H1 (cell line): ENCODE measurements around the gene ISLR2. TPM values are rescaled to one million over a fixed set of nuclear protein-coding genes. Genes with fewer than 3 reads are reported as not detected.

Source experiments
- EGR1 ChIP-seq: IDR thresholded peaks from 2 replicates; pipeline ENCODE4 v1.6.1; 2011; ENCODE audit warnings: low read depth, low read length, borderline replicate concordance
- FOSL1 ChIP-seq: IDR thresholded peaks from 2 replicates; pipeline ENCODE4 v1.6.1; 2011; ENCODE audit warnings: mild to moderate bottlenecking, low read depth, low read length, moderate library complexity; ENCODE audit not compliant: insufficient read depth
- POLR2A ChIP-seq, 2 experiments: IDR thresholded peaks; 1 replicate in 1 of 2; 2 replicates in 1 of 2; pipeline ENCODE4 v1.6.1; 2011; ENCODE audit warnings: low read depth in 2 of 2, low read length in 2 of 2, mild to moderate bottlenecking in 2 of 2; ENCODE audit errors: control extremely low read depth in 1 of 2
- polyA plus RNA-seq, 7 experiments: library from polyadenylated mRNA; depleted of rRNA in 3 of 7; stranded (reverse) in 5 of 7; unstranded in 2 of 7; fragments of >200 nt in 5 of 7; fragments of 200-250 nt in 2 of 7; gene quantifications; 1 replicate in 5 of 7; 2 replicates in 1 of 7; 4 replicates in 1 of 7; pipeline versions ENCODE4 v1.2.1 to v1.2.3, GENCODE V29; 2011 to 2013; ENCODE audit warnings: missing spikeins in 2 of 7, mixed read lengths in 2 of 7
- total RNA-seq: library from RNA; stranded (reverse); fragmentation: NEBNext Ultra II Directional; extraction: Animal tissue kit (Norgen Biotek cat#: 25700); gene quantifications from 2 replicates; pipeline ENCODE4 v1.2.1, GENCODE V29; 2021
- TF ChIP-seq, protein P1 (sequence below), 3 experiments: IDR thresholded peaks; 1 replicate in 2 of 3; 2 replicates in 1 of 3; pipeline versions ENCODE4 v1.5.1 to v1.6.1; 2011; ENCODE audit warnings: low read length in 3 of 3, mild to moderate bottlenecking in 3 of 3, inconsistent platforms in 2 of 3, low read depth in 1 of 3, moderate library complexity in 1 of 3; ENCODE audit not compliant: insufficient read depth in 1 of 3; ENCODE audit errors: control extremely low read depth in 1 of 3

Gene ISLR2
- total and polyA plus RNA-seq, 2 of the 8 experiments (the other 6 are each of a cell fraction or from before 2014, with no cell fraction given), result 0.47 to 0.58 TPM

DNA sequence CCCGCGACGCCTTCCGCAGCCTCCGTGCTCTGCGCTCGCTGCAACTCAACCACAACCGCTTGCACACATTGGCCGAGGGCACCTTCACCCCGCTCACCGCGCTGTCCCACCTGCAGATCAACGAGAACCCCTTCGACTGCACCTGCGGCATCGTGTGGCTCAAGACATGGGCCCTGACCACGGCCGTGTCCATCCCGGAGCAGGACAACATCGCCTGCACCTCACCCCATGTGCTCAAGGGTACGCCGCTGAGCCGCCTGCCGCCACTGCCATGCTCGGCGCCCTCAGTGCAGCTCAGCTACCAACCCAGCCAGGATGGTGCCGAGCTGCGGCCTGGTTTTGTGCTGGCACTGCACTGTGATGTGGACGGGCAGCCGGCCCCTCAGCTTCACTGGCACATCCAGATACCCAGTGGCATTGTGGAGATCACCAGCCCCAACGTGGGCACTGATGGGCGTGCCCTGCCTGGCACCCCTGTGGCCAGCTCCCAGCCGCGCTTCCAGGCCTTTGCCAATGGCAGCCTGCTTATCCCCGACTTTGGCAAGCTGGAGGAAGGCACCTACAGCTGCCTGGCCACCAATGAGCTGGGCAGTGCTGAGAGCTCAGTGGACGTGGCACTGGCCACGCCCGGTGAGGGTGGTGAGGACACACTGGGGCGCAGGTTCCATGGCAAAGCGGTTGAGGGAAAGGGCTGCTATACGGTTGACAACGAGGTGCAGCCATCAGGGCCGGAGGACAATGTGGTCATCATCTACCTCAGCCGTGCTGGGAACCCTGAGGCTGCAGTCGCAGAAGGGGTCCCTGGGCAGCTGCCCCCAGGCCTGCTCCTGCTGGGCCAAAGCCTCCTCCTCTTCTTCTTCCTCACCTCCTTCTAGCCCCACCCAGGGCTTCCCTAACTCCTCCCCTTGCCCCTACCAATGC lies 45.1 kb downstream of the ISLR2 start (continued):
- TF ChIP-seq, protein P1, sequence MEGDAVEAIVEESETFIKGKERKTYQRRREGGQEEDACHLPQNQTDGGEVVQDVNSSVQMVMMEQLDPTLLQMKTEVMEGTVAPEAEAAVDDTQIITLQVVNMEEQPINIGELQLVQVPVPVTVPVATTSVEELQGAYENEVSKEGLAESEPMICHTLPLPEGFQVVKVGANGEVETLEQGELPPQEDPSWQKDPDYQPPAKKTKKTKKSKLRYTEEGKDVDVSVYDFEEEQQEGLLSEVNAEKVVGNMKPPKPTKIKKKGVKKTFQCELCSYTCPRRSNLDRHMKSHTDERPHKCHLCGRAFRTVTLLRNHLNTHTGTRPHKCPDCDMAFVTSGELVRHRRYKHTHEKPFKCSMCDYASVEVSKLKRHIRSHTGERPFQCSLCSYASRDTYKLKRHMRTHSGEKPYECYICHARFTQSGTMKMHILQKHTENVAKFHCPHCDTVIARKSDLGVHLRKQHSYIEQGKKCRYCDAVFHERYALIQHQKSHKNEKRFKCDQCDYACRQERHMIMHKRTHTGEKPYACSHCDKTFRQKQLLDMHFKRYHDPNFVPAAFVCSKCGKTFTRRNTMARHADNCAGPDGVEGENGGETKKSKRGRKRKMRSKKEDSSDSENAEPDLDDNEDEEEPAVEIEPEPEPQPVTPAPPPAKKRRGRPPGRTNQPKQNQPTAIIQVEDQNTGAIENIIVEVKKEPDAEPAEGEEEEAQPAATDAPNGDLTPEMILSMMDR (IDR thresholded peaks at IDR 0.05; ENCODE audit: control extremely low read depth in 1 of 3, insufficient read depth in 1 of 3, low read depth in 1 of 3, low read length in 3 of 3), result no peak
- TF ChIP-seq FOSL1 (no peak), POLR2A (IDR thresholded peaks at IDR 0.05; ENCODE audit: control extremely low read depth in 1 of 2, low read depth in 2 of 2, low read length in 2 of 2) (no peak), EGR1 (no peak)
